HT1080 (cell line): ENCODE data around the gene MYCL. TPM values are rescaled to one million over a fixed set of nuclear protein-coding genes. Genes with fewer than 3 reads are reported as not detected.
A peak's percentile ranks its signal among the peaks of the same experiment; 100 is the strongest.

Experiments
- DNase-seq: peaks from one replicate; pipeline ENCODE4 v3.0.0-alpha.2; 2015; ENCODE audit warnings: low read depth
- small RNA-seq: library from RNA; depleted of rRNA; stranded (forward); fragments of <200 nt; gene quantifications from one replicate; pipeline ENCODE3, GENCODE V24; 2014
- total RNA-seq: library from RNA; depleted of rRNA; stranded (reverse); fragments of >200 nt; shearing (Covaris generic); gene quantifications from 2 replicates; pipeline ENCODE4 v1.2.3, GENCODE V29; 2014; rRNA removed

The MYCL gene
- total RNA-seq, 1 experiment from 2014 or later, result 5.6 TPM

GRCh38 chr1:39857126-39857878 lies 44.4 kb downstream of the MYCL start:
- DNase-seq, result no peak

GRCh38 chr1:39854738-39855137 lies 47.0 kb downstream of the MYCL start:
- no peak for DNase-seq

DNA sequence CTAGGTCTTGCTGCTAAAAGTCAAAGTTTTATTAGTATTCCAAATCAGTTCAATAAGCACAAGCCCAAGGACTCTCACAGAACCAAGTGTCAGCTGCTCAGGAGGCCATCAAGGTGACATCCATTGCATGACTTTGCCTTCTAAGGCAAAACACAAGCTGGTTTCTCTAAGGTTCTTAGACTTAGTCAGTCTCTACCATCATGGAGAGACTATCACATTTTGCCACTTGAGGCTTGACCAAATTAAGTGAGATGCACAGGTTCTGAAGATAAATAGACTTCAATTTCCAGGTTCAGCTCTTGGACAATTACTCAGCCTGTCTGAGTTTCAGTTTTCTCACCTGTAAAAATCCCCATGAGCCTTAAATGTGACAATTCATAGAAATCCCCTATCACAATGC lies 47.4 kb downstream of the MYCL start:
- no peak for DNase-seq

DNA sequence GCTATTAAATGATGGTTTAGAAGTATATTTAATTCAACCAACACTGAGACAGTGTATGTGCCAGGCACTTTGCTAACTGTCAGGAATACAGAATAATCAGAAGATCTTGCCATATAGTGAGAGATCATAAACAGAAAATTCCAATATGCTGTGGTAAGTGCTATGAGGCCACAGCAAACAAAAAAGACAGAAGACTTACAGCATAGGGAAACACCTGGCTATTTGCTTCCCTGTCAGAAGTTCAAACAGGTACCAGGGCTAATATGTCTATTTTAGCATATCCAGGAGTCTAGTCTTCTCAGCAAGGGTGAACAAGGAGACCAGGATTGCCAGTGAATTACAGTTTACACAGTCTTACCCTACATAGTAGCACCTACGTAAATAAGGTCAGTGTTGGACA lies 48.8 kb downstream of the MYCL start:
- no peak for DNase-seq

DNA sequence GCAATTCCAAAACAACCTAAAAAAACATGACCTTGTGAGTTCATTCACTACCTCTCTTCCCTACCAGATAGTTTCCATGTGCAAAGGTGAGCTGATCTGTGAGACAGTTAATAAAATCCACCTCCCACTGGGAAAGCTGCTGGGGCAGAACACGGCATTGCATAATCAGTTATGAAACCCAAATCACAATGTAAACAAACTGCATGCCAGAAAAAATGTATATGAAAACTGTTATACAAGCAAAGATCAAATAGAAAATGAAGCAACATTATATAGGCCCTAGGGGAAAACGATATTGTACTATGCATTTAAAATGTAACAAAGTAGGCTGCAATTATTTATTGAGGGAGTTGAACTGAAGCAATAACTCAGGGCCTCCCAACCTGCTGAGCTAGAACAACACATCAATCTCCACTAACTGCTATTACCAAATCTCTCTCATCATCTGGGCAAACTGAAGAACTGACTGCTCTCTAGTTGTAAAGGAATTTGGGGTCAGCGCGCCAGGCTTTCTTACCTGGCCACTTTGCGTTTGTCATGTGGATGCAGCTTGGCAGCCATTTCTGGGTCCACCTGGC lies 49.4 kb downstream of the MYCL start:
- DNase-seq, result no peak

- DNase-seq, result no peak
These were observed 51.0 kb downstream of the MYCL start for GRCh38 chr1:39850606-39851216.

- DNase-seq, result no peak
These were observed 52.5 kb downstream of the MYCL start for GRCh38 chr1:39849203-39849602.

- DNase-seq, result no peak
These were observed 53.8 kb downstream of the MYCL start for GRCh38 chr1:39847940-39848339.

DNA sequence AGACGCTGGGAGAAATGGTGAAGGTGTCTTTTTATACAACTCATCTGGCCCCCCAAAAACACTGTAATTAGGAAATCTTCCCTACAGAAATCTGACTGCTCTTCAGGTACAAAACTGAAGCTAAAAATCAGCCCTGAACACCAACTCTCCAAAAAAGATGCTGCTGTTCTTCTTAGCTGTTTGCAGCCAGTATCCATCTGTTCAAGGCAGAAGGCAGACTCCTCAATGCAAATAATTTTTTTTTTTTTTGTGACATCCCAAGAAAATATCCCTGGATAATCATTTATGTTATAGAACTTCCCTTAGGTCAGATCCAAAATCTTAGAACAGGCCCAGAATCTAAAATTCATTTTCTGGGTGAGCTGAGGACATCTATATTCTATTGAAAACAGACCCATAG lies 54.9 kb downstream of the MYCL start:
- no peak for DNase-seq

GRCh38 chr1:39845569-39846566 lies 55.8 kb downstream of the MYCL start:
- peak; percentile 18 for DNase-seq

Small RNA genes within 50 kb of the gene (small RNA-seq; reads per million reads assigned to genes)
- gene RF00019, result not detected

Other genes with a start within 250 kb of the MYCL start
- not detected in 2 replicates for gene NT5C1A, start 229.8 kb downstream of the MYCL start, total RNA-seq
- gene HPCAL4, start 210.5 kb downstream of the MYCL start, total RNA-seq, result not detected in 2 replicates
- gene PPIE, start 163.0 kb downstream of the MYCL start, total RNA-seq, result 32.3 and 32.4 TPM in 2 replicates
- not detected in 2 replicates for gene OXCT2, start 130.6 kb downstream of the MYCL start, total RNA-seq
- gene BMP8B, start 113.1 kb downstream of the MYCL start, total RNA-seq, result not detected in 2 replicates
- gene TRIT1, start 18.4 kb downstream of the MYCL start, total RNA-seq, result 23.0 and 25.6 TPM in 2 replicates
- 0.19 and 0.37 TPM in 2 replicates for gene MFSD2A, start 53.2 kb upstream of the MYCL start, total RNA-seq
- gene CAP1, start 138.8 kb upstream of the MYCL start, total RNA-seq, result 537 and 558 TPM in 2 replicates
- 70.5 and 89.1 TPM in 2 replicates for gene PPT1, start 195.3 kb upstream of the MYCL start, total RNA-seq